Thoracic aorta (tissue), 2 donors: ENCODE measurements around the gene SPTAN1. TPM values are rescaled to one million over a fixed set of nuclear protein-coding genes. Genes with fewer than 3 reads are reported as not detected.

Experiments used
- ATAC-seq: fragments of 150-250 bp; one replicate; pipeline ENCODE4 v1.8.0; 2017; ENCODE audit warnings: low read depth; ENCODE audit not compliant: insufficient number of reproducible peaks, low FRiP score
- DNase-seq: peaks from one replicate; pipeline ENCODE4 v3.0.0-alpha.2; 2020; ENCODE audit warnings: low spot score
- H3K27ac ChIP-seq, 2 donors: fragments of 200-600 bp; sonication (generic); 1 replicate in 1 of 2; 2 replicates in 1 of 2; pipeline ENCODE4 v1.5.1; 2016; ENCODE audit warnings: mild to moderate bottlenecking in 2 of 2, moderate library complexity in 2 of 2
- H3K27me3 ChIP-seq: fragments of 200-600 bp; sonication (generic); replicated peaks from 2 replicates; pipeline ENCODE4 v1.6.0; 2016; ENCODE audit warnings: mild to moderate bottlenecking; ENCODE audit not compliant: insufficient read depth
- H3K36me3 ChIP-seq: fragments of 200-600 bp; sonication (generic); one replicate; pipeline ENCODE4 v1.5.1; 2016
- H3K4me1 ChIP-seq, 2 donors: fragments of 200-600 bp; sonication (generic); 1 replicate in 1 of 2; 2 replicates in 1 of 2; pipeline versions ENCODE4 v1.5.1 to v1.6.0; 2016; ENCODE audit warnings: low read depth in 2 of 2, mild to moderate bottlenecking in 1 of 2; ENCODE audit not compliant: control insufficient read depth in 1 of 2
- H3K4me3 ChIP-seq: fragments of 200-600 bp; sonication (generic); 2 replicates; pipeline ENCODE4 v1.5.1; 2016; ENCODE audit warnings: mild to moderate bottlenecking
- H3K9me3 ChIP-seq: fragments of 200-600 bp; sonication (generic); 2 replicates; pipeline ENCODE4 v1.5.1; 2016
- CTCF ChIP-seq: fragments of 200-600 bp; sonication (generic); IDR thresholded peaks from one replicate; pipeline ENCODE4 v1.5.1; 2019; ENCODE audit warnings: antibody characterized with exemption
- total RNA-seq, 2 donors: library from RNA; depleted of rRNA; stranded (reverse); fragments of >200 nt; gene quantifications; one replicate each; pipeline versions ENCODE4 v1.1.0 to v1.2.3, GENCODE V29; 2016

The SPTAN1 gene
- total RNA-seq, 2 donors from 2014 or later = 324 to 348 TPM

DNA sequence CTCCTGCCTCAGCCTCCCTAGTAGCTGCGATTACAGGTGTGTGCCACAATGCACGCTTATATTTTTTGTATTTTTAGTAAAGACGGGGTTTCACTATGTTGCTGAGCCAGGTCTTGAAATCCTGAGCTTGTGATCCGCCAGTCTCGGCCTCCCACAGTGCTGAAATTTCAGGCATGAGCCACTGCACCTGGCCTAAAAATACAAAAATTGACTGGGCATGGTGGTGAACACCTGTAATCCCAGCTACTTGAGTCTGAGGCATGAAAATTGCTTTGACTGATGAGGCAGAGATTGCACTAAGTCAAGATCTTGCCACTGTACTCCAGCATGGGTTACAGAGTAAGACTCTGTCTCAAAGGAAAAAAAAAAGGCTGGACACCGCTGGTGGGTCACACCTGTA lies 117.4 kb downstream of the SPTAN1 start:
- no peak overlapping the region for H3K4me3 ChIP-seq
- no peaks in the 10 kb centered on the region for H3K27me3 ChIP-seq
- H3K36me3 ChIP-seq = no peaks in the 10 kb centered on the region
- ATAC-seq (no peak), DNase-seq (no peak)
- TF ChIP-seq CTCF = no peak
- H3K9me3 ChIP-seq = no peaks in the 10 kb centered on the region
- no peak overlapping the region for H3K27ac ChIP-seq
- H3K4me1 ChIP-seq = no peaks in the 10 kb centered on the region

DNA sequence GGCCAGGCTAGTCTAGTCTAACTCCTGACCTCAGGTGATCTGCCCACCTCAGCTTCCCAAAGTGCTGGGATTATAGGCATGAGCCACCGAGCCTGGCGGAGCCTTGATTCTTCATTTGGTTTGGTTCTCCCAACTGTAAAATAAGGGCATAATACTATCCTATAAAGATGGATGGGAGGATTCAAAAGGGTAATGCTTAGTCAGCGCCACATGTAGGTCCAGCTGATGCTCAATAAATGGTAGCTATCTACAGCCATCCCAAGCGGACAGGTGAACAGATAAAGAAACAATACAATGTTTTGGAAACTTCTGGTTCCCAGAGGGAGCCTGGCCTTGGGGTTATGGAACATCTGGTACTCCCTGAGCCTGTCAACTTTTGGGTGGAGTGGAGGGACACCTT lies 123.0 kb downstream of the SPTAN1 start:
- ATAC-seq (no peak), DNase-seq (no peak)
- TF ChIP-seq CTCF = no peak
- Histone ChIP-seq H3K4me1 (no peaks in the 10 kb centered on the region), H3K27ac (no peak overlapping the region), H3K9me3 (no peaks in the 10 kb centered on the region), H3K4me3 (no peak overlapping the region), H3K27me3 (no peaks in the 10 kb centered on the region), H3K36me3 (no peaks in the 10 kb centered on the region)

GRCh38 chr9:128677794-128678193 lies 125.4 kb downstream of the SPTAN1 start:
- H3K27me3 ChIP-seq = no peaks in the 10 kb centered on the region
- no peaks in the 10 kb centered on the region for H3K36me3 ChIP-seq
- no peak for ATAC-seq
- TF ChIP-seq CTCF = no peak
- peak overlapping the region; percentile 16 for H3K4me3 ChIP-seq
- H3K27ac ChIP-seq = no peak overlapping the region
- no peak for DNase-seq
- H3K9me3 ChIP-seq = no peaks in the 10 kb centered on the region
- H3K4me1 ChIP-seq = no peaks in the 10 kb centered on the region

Other genes with a start within 250 kb of the SPTAN1 start
- gene TRUB2, start 230.1 kb upstream of the SPTAN1 start, total RNA-seq = 1 to 10 TPM; 7.4 to 8.4 TPM
- gene COQ4, start 229.7 kb upstream of the SPTAN1 start, total RNA-seq = 10 to 100 TPM; 28.7 to 40.1 TPM
- gene SLC27A4, start 212.1 kb upstream of the SPTAN1 start, total RNA-seq = 10 to 100 TPM; 20.9 to 36.8 TPM
- gene URM1, start 181.2 kb upstream of the SPTAN1 start, total RNA-seq = 10 to 100 TPM; 25.3 to 71.8 TPM
- 100 to 1,000 TPM in 1 of 2 donors, 10 to 100 TPM in 1; 51.8 to 120 TPM for gene CERCAM, start 131.7 kb upstream of the SPTAN1 start, total RNA-seq
- gene ODF2, start 96.6 kb upstream of the SPTAN1 start, total RNA-seq = 10 to 100 TPM; 22.5 to 36.5 TPM
- 10 to 100 TPM; 15.6 to 21.7 TPM for gene GLE1, start 47.9 kb upstream of the SPTAN1 start, total RNA-seq
- 10 to 100 TPM; 30.8 to 43.9 TPM for gene DYNC2I2, start 104.3 kb downstream of the SPTAN1 start, total RNA-seq
- 100 to 1,000 TPM in 1 of 2 donors, 10 to 100 TPM in 1; 83.3 to 201 TPM for gene SET, start 136.6 kb downstream of the SPTAN1 start, total RNA-seq
- gene PKN3, start 149.9 kb downstream of the SPTAN1 start, total RNA-seq = 1 to 10 TPM; 4.4 to 4.7 TPM
- 10 to 100 TPM; 37.0 to 70.3 TPM for gene ZDHHC12, start 171.5 kb downstream of the SPTAN1 start, total RNA-seq
- gene ZER1, start 219.3 kb downstream of the SPTAN1 start, total RNA-seq = 10 to 100 TPM; 42.5 to 65.4 TPM
- 10 to 100 TPM; 15.6 to 25.7 TPM for gene TBC1D13, start 234.7 kb downstream of the SPTAN1 start, total RNA-seq